Measurements from ENCODE around the gene PNMA8C. TPM values are rescaled to one million over a fixed set of nuclear protein-coding genes. Genes with fewer than 3 reads are reported as not detected.

PNMA8C gene
- total RNA-seq, 4 donors from 2014 or later = 0.13 TPM; not detected in 3

DNA sequence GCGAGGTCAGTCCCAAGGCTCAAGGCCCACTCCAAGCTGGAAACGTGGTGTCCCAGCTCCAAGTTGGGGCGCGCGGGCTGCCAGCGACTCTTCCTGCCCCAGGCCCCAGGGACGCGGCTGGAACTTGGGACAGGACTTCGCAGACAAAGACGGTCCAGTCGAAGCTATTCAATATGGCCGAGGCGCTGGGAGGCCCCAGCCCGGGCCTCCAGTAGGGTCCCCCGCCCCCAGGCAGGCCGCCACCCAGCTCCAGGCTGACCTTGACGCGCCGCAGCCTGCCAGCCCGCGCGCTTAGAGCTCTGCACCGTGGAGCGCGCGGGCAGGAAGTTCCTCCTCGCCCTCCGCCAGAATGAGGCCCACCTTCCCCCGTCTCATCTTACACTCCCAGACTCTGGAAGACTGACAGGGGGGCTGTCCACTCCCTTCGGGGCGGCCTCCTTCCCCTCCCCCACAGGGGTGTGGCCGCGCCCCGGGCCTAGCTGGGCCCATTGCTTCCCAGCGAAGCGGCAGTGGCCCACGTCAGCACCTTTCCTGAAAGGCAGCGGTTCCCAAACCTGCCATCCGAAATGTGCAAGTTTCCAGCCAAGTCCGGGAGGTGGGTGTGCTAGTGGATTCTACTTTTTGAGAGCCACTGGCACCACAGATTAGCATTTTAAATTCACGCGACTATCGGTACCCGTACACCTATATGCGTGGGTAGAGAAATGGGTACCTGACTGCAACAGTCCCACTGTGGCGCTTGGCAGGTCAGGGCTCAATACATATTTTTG lies 15.3 kb downstream of the PNMA8C start, which contains the start of gene CCDC8:
TSS of gene CCDC8 (minus strand) at position 303 of the 770 bp plus-strand sequence. CDS start 754 bp downstream, outside the sequence.
- DNase-seq (ENCODE audit: low spot score in 2 of 2) = peak in 1 of 2 donors; percentile 64
- TF ChIP-seq POLR2AphosphoS5 (IDR thresholded peaks at IDR 0.05) = peak in 1 of 3 donors; percentile 10
- no peak for TF ChIP-seq EP300 (IDR thresholded peaks at IDR 0.05)
- WGBS = 76% methylated on average over 5 of the region's 46 CpGs
- peaks cover 57% of the 10 kb centered on the region for H3K27me3 ChIP-seq
- H3K4me3 ChIP-seq = peak within 1 kb of the TSS; percentile 47
- H3K9me3 ChIP-seq = no peaks in the 10 kb centered on the region
- H3K4me1 ChIP-seq = peaks cover 52% of the 10 kb centered on the region
- H3K36me3 ChIP-seq = no peaks in the 10 kb centered on the region
- peak within 1 kb of the TSS; percentile 40 for H3K27ac ChIP-seq

DNA sequence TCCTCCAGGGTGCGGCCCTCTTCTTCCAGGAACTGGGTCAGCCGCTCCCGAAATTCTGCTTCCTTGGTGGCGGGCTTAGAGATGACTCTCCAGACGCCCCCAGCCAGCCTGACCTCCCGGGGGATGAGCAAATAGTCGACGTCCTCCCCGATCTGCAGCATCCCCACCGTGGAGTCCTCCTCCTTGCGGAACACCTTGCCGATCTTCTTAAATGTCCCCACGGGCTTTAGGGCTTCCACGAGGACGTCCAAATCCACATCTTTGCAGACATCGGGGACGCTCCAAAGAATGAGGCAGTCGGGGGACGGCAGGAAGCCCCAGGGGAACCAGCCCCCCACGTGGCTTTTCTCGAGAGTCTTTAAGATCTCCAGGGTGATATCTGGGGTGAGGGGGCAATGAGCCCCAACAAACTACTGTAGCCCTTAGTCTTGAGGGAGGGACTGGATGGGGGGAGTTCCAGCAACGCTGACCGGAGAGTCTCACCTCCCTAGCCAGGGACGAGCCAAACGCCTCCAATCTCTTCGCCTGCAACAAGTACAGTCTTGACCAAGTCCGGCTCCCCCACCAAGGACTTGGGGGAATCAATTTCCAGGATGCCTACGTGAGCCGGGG lies 16.0 kb downstream of the PNMA8C start:
- no peaks in the 10 kb centered on the region for H3K36me3 ChIP-seq
- H3K4me1 ChIP-seq = peaks cover 58% of the 10 kb centered on the region
- DNase-seq (ENCODE audit: low spot score in 2 of 2) = no peak
- no peak for TF ChIP-seq POLR2AphosphoS5 (IDR thresholded peaks at IDR 0.05)
- no peak for TF ChIP-seq EP300 (IDR thresholded peaks at IDR 0.05)
- WGBS = 9% methylated on average over 9 of the region's 29 CpGs
- H3K9me3 ChIP-seq = no peaks in the 10 kb centered on the region
- H3K27me3 ChIP-seq = peaks cover 64% of the 10 kb centered on the region
- H3K27ac ChIP-seq = peak overlapping the region; percentile 40
- H3K4me3 ChIP-seq = peak overlapping the region; percentile 47

DNA sequence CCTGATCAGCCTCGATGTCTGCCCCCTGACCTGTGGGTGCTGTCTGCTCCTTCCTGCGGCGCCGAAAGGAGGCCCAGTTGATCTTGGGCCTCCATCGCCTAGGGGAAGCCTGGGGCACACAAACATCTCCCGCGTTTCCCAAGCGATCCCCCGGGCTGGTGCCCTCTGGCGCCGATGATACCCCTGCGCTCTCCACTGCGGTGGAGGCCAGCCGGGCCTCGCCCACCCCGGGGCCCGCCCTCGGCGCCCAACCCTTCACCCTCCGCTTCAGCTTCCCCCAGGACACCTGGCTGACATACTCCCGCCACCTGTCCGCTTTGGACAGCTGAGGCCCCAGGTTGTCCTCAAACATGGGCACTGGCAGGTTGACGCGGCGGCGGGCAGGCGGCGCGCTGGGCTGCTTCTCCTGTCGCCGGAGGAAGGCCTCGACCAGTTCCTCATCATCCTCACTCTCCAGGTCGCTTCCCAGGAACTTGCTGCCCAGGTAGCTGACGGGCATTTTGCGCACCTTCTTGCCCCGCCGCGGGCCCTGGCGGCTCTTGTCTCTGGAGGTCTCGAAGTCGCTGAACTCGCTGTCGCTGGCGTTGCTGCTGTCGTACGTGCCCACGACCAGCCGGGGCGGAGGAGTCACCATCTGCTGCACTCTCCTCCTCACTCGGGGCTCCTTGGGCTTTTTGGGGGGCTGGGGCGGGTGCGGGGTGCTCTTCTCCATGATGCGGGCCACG lies 16.6 kb downstream of the PNMA8C start:
- H3K36me3 ChIP-seq = no peaks in the 10 kb centered on the region
- H3K27me3 ChIP-seq = peaks cover 68% of the 10 kb centered on the region

DNA sequence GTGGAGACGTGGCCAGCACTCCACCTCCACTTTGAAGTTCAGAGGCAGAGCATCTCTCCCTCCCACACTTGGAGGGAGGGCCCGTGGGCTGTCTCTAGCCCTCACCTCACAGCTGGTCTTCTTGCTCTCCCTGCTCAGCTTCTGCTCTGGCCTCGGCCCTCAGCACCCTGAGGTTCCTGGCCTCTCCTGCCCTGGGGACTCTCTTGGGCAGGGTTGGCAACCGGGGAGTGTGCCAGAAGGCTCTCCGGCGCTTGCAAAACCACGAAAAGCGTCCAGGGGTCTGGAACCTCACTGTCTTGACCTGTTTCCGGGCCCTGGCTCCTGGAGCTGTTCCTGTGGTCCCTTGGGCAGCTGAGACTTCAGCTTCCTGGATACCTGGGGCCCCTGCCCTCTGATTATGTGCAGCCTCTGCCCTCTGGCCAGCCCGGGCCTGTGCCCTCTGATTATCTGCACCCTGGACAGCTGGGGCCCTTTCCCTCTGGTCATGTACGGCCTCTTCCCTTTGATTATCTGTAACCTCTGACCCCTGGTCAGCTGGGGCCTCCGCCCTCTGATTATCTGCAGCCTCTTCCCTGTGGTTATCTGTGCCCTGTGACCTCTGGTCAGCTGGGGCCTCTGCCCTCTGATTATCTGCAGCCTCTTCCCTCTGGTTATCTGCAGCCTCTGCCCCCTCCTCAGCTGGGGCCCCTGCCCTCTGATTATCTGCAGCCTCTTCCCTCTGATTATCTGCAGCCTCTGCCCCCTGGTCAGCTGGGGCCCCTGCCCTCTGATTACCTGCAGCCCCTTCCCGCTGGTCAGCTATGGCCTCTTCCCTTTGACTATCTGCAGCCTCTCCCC lies 17.4 kb downstream of the PNMA8C start:
- peaks cover 68% of the 10 kb centered on the region for H3K27me3 ChIP-seq

More for the DNA sequence above, 16.6 kb downstream of the PNMA8C start:
- Histone ChIP-seq H3K4me3 (peak overlapping the region; percentile 47), H3K9me3 (no peaks in the 10 kb centered on the region), H3K27ac (peak overlapping the region; percentile 40), H3K4me1 (peaks cover 58% of the 10 kb centered on the region)
- WGBS = 48% methylated on average over 36 of the region's 54 CpGs
- DNase-seq (ENCODE audit: low spot score in 2 of 2) = no peak
- TF ChIP-seq POLR2A (IDR thresholded peaks at IDR 0.05) (no peak), EP300 (IDR thresholded peaks at IDR 0.05) (no peak), POLR2AphosphoS5 (IDR thresholded peaks at IDR 0.05) (no peak)
- TF ChIP-seq, protein P1, sequence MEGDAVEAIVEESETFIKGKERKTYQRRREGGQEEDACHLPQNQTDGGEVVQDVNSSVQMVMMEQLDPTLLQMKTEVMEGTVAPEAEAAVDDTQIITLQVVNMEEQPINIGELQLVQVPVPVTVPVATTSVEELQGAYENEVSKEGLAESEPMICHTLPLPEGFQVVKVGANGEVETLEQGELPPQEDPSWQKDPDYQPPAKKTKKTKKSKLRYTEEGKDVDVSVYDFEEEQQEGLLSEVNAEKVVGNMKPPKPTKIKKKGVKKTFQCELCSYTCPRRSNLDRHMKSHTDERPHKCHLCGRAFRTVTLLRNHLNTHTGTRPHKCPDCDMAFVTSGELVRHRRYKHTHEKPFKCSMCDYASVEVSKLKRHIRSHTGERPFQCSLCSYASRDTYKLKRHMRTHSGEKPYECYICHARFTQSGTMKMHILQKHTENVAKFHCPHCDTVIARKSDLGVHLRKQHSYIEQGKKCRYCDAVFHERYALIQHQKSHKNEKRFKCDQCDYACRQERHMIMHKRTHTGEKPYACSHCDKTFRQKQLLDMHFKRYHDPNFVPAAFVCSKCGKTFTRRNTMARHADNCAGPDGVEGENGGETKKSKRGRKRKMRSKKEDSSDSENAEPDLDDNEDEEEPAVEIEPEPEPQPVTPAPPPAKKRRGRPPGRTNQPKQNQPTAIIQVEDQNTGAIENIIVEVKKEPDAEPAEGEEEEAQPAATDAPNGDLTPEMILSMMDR (IDR thresholded peaks at IDR 0.05) = no peak

DNA sequence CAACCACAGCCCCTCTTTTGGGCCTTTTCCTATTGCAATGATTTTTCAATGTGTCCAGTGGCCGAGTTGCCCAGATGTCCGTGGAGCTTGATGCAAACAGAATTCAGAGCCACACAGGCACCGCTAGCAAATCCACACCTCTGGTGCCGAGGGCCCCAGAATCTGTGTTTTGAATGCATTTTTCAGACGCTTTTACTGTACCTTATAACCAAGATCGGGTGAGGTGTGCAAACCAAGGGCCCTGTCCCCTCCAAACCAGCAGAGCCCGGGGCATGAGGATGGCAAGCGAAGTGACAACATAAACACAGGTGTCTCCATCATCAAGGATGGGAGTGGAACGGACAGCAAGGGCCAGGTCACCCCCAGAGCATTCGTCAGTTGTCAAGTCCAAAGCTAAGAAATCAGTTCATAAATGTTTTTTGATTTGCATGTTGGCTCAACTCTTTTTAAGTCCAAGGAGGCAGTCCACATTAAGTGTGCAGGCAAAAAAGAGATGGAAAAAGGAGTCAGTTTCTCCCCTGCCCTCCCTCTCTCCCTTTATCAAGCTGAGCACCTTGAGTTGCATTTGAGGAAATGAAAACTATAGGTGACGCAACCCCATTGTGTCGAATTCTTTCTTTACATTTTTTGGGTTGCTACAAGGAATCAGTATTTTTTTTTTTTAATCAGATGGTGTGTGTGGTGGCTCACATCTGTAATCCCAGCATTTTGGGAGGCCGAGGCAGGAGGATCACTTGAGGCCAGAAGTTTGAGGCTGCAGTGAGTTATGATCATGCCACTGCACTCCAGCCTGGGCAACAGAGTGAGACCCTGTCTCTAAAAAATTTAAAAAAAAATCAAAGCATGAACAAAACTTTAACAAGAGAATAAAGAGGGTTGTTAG lies 18.3 kb downstream of the PNMA8C start:
- H3K4me3 ChIP-seq = no peak overlapping the region

More for the DNA sequence above, 17.4 kb downstream of the PNMA8C start:
- 63% methylated on average over 8 of the region's 13 CpGs for WGBS
- no peak for DNase-seq (ENCODE audit: low spot score in 2 of 2)
- H3K36me3 ChIP-seq = no peaks in the 10 kb centered on the region
- H3K9me3 ChIP-seq = no peaks in the 10 kb centered on the region
- no peak for TF ChIP-seq POLR2A (IDR thresholded peaks at IDR 0.05)
- TF ChIP-seq EP300 (IDR thresholded peaks at IDR 0.05) = no peak
- no peak for TF ChIP-seq POLR2AphosphoS5 (IDR thresholded peaks at IDR 0.05)
- TF ChIP-seq, protein P1 (IDR thresholded peaks at IDR 0.05) = no peak
- peaks cover 51% of the 10 kb centered on the region for H3K4me1 ChIP-seq
- peak overlapping the region; percentile 47 for H3K4me3 ChIP-seq
- H3K27ac ChIP-seq = peak overlapping the region; percentile 7

More for the DNA sequence above, 18.3 kb downstream of the PNMA8C start:
- 87% methylated on average over 13 of the region's 13 CpGs for WGBS
- Histone ChIP-seq H3K27ac (no peak overlapping the region), H3K4me1 (peaks cover 44% of the 10 kb centered on the region), H3K9me3 (no peaks in the 10 kb centered on the region), H3K27me3 (peaks cover 68% of the 10 kb centered on the region), H3K36me3 (no peaks in the 10 kb centered on the region)
- no peak for TF ChIP-seq POLR2AphosphoS5 (IDR thresholded peaks at IDR 0.05)
- TF ChIP-seq POLR2A (IDR thresholded peaks at IDR 0.05) = no peak
- TF ChIP-seq, protein P1 (IDR thresholded peaks at IDR 0.05) = no peak
- no peak for TF ChIP-seq EP300 (IDR thresholded peaks at IDR 0.05)
- DNase-seq (ENCODE audit: low spot score in 2 of 2) = no peak
